Brain microvascular endothelial cell (primary cell): ENCODE data around the gene COL5A1.
A peak's percentile ranks its signal among the peaks of the same experiment; 100 is the strongest.

Experiments used
- DNase-seq: peaks from one replicate; pipeline ENCODE4 v3.0.0-alpha.2; 2020
- H3K27ac ChIP-seq: fragments of 250-450 bp; sonication (Bioruptor Pico); 2 replicates; pipeline ENCODE4 v1.5.1; 2020; ENCODE audit warnings: mild to moderate bottlenecking, moderate library complexity
- H3K27me3 ChIP-seq: fragments of 250-450 bp; sonication (Bioruptor Pico); replicated peaks from 2 replicates; pipeline ENCODE4 v1.5.1; 2020; ENCODE audit warnings: mild to moderate bottlenecking
- H3K36me3 ChIP-seq: fragments of 250-450 bp; sonication (Bioruptor Pico); replicated peaks from 2 replicates; pipeline ENCODE4 v1.5.1; 2020; ENCODE audit warnings: mild to moderate bottlenecking
- H3K4me3 ChIP-seq: 2 replicates; pipeline ENCODE4 v1.5.1; 2011; ENCODE audit warnings: low read depth, mild to moderate bottlenecking, control low read depth, low read length, moderate library complexity
- CTCF ChIP-seq: IDR thresholded peaks from 2 replicates; pipeline ENCODE4 v1.5.1; 2011; ENCODE audit warnings: low read depth, mild to moderate bottlenecking, moderate library complexity, low read length, control low read depth, inconsistent platforms; ENCODE audit errors: missing control alignments
- in situ Hi-C: cut with HindIII; loops from 2 replicates; pipeline ENCODE4 v1.10.0; 2017; ENCODE audit warnings: low sequenced_read_pairs, low pct_ligation_motif_present

Gene COL5A1

GRCh38 chr9:134600836-134601638 is 40.6 kb upstream of the COL5A1 start:
- Histone ChIP-seq H3K27me3 (no peaks in the 10 kb centered on the region), H3K27ac (no peak overlapping the region), H3K4me3 (no peak overlapping the region), H3K36me3 (no peaks in the 10 kb centered on the region)
- in situ Hi-C loops = no loop called here
- DNase-seq = no peak
- no peak for TF ChIP-seq CTCF

- Histone ChIP-seq H3K36me3 (no peaks in the 10 kb centered on the region), H3K4me3 (no peak overlapping the region), H3K27ac (peak overlapping the region; percentile 77), H3K27me3 (no peaks in the 10 kb centered on the region)
- TF ChIP-seq CTCF = no peak
- no peak for DNase-seq
- in situ Hi-C loops = no loop called here
Measured at GRCh38 chr9:134601764-134602163, 39.8 kb upstream of the COL5A1 start.

GRCh38 chr9:134602547-134603362 is 38.8 kb upstream of the COL5A1 start:
- no peaks in the 10 kb centered on the region for H3K27me3 ChIP-seq
- peak; percentile 2 for TF ChIP-seq CTCF
- no peaks in the 10 kb centered on the region for H3K36me3 ChIP-seq
- no peak overlapping the region for H3K4me3 ChIP-seq
- in situ Hi-C loops = no loop called here
- H3K27ac ChIP-seq = peak overlapping the region; percentile 92
- DNase-seq = peak; percentile 100

- no peak for DNase-seq
- TF ChIP-seq CTCF = no peak
- Histone ChIP-seq H3K4me3 (no peak overlapping the region), H3K27me3 (no peaks in the 10 kb centered on the region), H3K27ac (no peak overlapping the region), H3K36me3 (no peaks in the 10 kb centered on the region)
- in situ Hi-C loops = no loop called here
Measured at GRCh38 chr9:134604834-134605233, 36.8 kb upstream of the COL5A1 start.

- Histone ChIP-seq H3K4me3 (no peak overlapping the region), H3K27me3 (no peaks in the 10 kb centered on the region), H3K27ac (no peak overlapping the region), H3K36me3 (no peaks in the 10 kb centered on the region)
- DNase-seq = no peak
- in situ Hi-C loops = no loop called here
- no peak for TF ChIP-seq CTCF
Measured at GRCh38 chr9:134605351-134605965, 36.1 kb upstream of the COL5A1 start.
